Uterus (tissue), 2 donors: ENCODE data around the gene SLC16A3.

ENCODE experiments used
- CTCF ChIP-seq, 4 experiments: fragments of 200-600 bp in 2 of 4; fragments of 450-650 bp in 2 of 4; sonication (generic) in 2 of 4; IDR thresholded peaks; one replicate each; pipeline ENCODE4 v1.5.1; 2016 to 2019; ENCODE audit warnings: antibody characterized with exemption in 4 of 4, mild to moderate bottlenecking in 2 of 4, moderate library complexity in 1 of 4
- POLR2A ChIP-seq, 2 donors: fragments of 450-650 bp; IDR thresholded peaks; one replicate each; pipeline ENCODE4 v1.6.1; 2016; ENCODE audit warnings: antibody characterized with exemption in 2 of 2, mild to moderate bottlenecking in 1 of 2, moderate library complexity in 1 of 2

GRCh38 chr17:82256242-82256885 lies 27.5 kb downstream of the SLC16A3 start:
- TF ChIP-seq CTCF (IDR thresholded peaks at IDR 0.05), result no peak
- TF ChIP-seq POLR2A (IDR thresholded peaks at IDR 0.05), result no peak
